OCI-LY7 (cell line): ENCODE data around the gene SMG6. TPM values are rescaled to one million over a fixed set of nuclear protein-coding genes. Genes with fewer than 3 reads are reported as not detected.

Source experiments
- BruUV-seq: library from RNA; stranded (reverse); fragments of 400-500 nt; replicated peaks from 2 replicates; lab custom pipeline; 2021; lab: Mats Ljungman, UMichigan
- CTCF ChIA-PET: fragments of 300-600 bp; sonication (Branson Sonifier 250); formaldehyde crosslinking; loops from one replicate; lab custom pipeline; 2022; ENCODE audit warnings: antibody characterized with exemption; ENCODE audit not compliant: unreplicated experiment; lab: Charles Lee
- POLR2A ChIA-PET: fragments of 300-600 bp; sonication (Branson Sonifier 250); formaldehyde crosslinking; loops from one replicate; lab custom pipeline; 2022; ENCODE audit warnings: antibody characterized with exemption; lab: Charles Lee
- DNase-seq: peaks from one replicate; pipeline ENCODE4 v3.0.0-alpha.2; 2015; ENCODE audit warnings: low spot score
- H2AFZ ChIP-seq: fragments of 200-600 bp; sonication (generic), shearing (Covaris generic); 2 replicates; pipeline ENCODE4 v1.6.1; 2014; ENCODE audit warnings: mild to moderate bottlenecking, antibody characterized with exemption, low read length, moderate library complexity
- H3K27ac ChIP-seq: fragments of 200-600 bp; sonication (generic); 2 replicates; pipeline ENCODE4 v1.5.1; 2014; ENCODE audit warnings: mixed run types, low read depth, mild to moderate bottlenecking, moderate library complexity, low read length, inconsistent platforms; ENCODE audit not compliant: poor library complexity, severe bottlenecking
- H3K36me3 ChIP-seq: fragments of 200-600 bp; sonication (generic); 2 replicates; pipeline ENCODE4 v1.6.1; 2014; ENCODE audit warnings: mild to moderate bottlenecking, antibody characterized with exemption, low read length, moderate library complexity, mixed read lengths; ENCODE audit not compliant: insufficient read depth
- H3K4me1 ChIP-seq: fragments of 200-600 bp; sonication (generic); 2 replicates; pipeline ENCODE4 v1.5.1; 2014; ENCODE audit warnings: mild to moderate bottlenecking, low read length; ENCODE audit not compliant: insufficient read depth, poor library complexity, severe bottlenecking
- H3K4me2 ChIP-seq: fragments of 200-600 bp; sonication (generic); 2 replicates; pipeline ENCODE4 v1.6.1; 2014; ENCODE audit warnings: mild to moderate bottlenecking, low read length
- H3K4me3 ChIP-seq: fragments of 200-600 bp; sonication (generic); 2 replicates; pipeline ENCODE4 v1.5.1; 2014; ENCODE audit warnings: mild to moderate bottlenecking, low read depth, low read length; ENCODE audit not compliant: poor library complexity, severe bottlenecking
- H3K79me2 ChIP-seq: fragments of 200-600 bp; sonication (generic); 2 replicates; pipeline ENCODE4 v1.6.1; 2016; ENCODE audit warnings: low read depth, mild to moderate bottlenecking, low read length, moderate library complexity, mixed read lengths; ENCODE audit not compliant: insufficient read depth
- H3K9me2 ChIP-seq: fragments of 200-600 bp; sonication (generic); 2 replicates; pipeline ENCODE4 v1.6.1; 2016; ENCODE audit warnings: mild to moderate bottlenecking, low read length, mixed read lengths; ENCODE audit not compliant: insufficient read depth
- H3K9me3 ChIP-seq: fragments of 200-600 bp; sonication (generic); 2 replicates; pipeline ENCODE4 v1.6.1; 2014; ENCODE audit warnings: mild to moderate bottlenecking, mixed run types, low read length, mixed read lengths
- H4K20me1 ChIP-seq: fragments of 200-600 bp; sonication (generic); 2 replicates; pipeline ENCODE4 v1.6.1; 2014; ENCODE audit warnings: mild to moderate bottlenecking, antibody characterized with exemption, low read length, moderate library complexity, mixed read lengths; ENCODE audit not compliant: insufficient read depth
- EZH2phosphoT487 ChIP-seq: fragments of 200-600 bp; sonication (generic); IDR thresholded peaks from 2 replicates; pipeline ENCODE4 v1.6.1; 2018; ENCODE audit warnings: low read depth, borderline replicate concordance, mild to moderate bottlenecking, mixed run types, antibody characterized with exemption, low read length, moderate library complexity, mixed read lengths
- intact Hi-C: fragments of 100-400 bp; cut with micrococcal nuclease; formaldehyde crosslinking; loops from one replicate; pipeline ENCODE4 v1.10.0; 2022; ENCODE audit not compliant: unreplicated experiment
- total RNA-seq, 2 experiments: library from RNA; depleted of rRNA in 1 of 2; stranded (reverse); fragments of >200 nt in 1 of 2; shearing (Covaris generic) in 1 of 2; gene quantifications; 2 replicates each; pipeline ENCODE4 v1.2.3, GENCODE V29; 2014 to 2022
- TF ChIP-seq, protein P1 (sequence below): fragments of 200-600 bp; sonication (generic); conservative IDR thresholded peaks from 2 replicates; pipeline ENCODE4 v1.5.1; 2014; ENCODE audit warnings: mild to moderate bottlenecking, antibody characterized with exemption, low read length, moderate library complexity, mixed read lengths

Gene SMG6
- total RNA-seq, 2 experiments from 2014 or later = 12.5 to 17.8 TPM

DNA sequence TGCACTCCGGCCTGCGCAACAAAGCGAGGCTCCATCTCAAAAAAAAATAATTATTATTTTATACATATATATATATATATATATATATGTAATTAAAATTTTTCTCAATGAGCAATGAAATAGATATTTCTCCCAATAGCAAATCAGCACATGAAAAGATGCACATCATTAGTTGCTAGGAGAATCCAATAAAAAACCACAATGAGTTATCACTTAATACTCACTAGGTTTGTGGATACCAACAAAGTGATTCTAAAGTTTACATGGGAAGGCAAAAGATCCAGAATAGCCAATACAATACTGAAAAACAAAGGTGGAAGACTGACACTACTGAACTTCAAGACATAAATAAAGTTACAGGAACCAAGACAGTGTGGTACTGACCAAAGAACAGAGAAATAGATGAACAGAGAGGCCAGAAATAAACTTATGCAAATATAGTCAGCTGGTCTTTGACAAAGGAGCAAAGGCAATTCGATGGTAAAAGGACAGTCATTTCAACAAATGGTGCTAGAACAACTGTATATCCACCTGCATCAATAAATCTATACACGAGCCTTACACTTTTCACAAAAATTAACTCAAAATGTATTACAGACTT lies 13.6 kb downstream of the SMG6 start:
- Histone ChIP-seq H3K9me3 (no peaks in the 10 kb centered on the region), H3K36me3 (peaks cover 72% of the 10 kb centered on the region), H2AFZ (no peak overlapping the region), H3K4me1 (peaks cover 13% of the 10 kb centered on the region), H3K4me2 (peak overlapping the region; percentile 65), H4K20me1 (no peaks in the 10 kb centered on the region), H3K27ac (peak overlapping the region; percentile 49), H3K79me2 (no peaks in the 10 kb centered on the region), H3K9me2 (no peaks in the 10 kb centered on the region), H3K4me3 (peak overlapping the region; percentile 30)
- no TSS peak for BruUV-seq
- ChIA-PET CTCF (no interaction called here), POLR2A (interaction anchor here (1.2 kb wide), 1 partner anchor 9 kb away, joined by 5 read pairs; no protein-coding TSS in a partner anchor)
- peak; percentile 29 for DNase-seq
- intact Hi-C loops = no loop called here
- TF ChIP-seq, protein P1, sequence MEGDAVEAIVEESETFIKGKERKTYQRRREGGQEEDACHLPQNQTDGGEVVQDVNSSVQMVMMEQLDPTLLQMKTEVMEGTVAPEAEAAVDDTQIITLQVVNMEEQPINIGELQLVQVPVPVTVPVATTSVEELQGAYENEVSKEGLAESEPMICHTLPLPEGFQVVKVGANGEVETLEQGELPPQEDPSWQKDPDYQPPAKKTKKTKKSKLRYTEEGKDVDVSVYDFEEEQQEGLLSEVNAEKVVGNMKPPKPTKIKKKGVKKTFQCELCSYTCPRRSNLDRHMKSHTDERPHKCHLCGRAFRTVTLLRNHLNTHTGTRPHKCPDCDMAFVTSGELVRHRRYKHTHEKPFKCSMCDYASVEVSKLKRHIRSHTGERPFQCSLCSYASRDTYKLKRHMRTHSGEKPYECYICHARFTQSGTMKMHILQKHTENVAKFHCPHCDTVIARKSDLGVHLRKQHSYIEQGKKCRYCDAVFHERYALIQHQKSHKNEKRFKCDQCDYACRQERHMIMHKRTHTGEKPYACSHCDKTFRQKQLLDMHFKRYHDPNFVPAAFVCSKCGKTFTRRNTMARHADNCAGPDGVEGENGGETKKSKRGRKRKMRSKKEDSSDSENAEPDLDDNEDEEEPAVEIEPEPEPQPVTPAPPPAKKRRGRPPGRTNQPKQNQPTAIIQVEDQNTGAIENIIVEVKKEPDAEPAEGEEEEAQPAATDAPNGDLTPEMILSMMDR = no peak
- TF ChIP-seq EZH2phosphoT487 = no peak

DNA sequence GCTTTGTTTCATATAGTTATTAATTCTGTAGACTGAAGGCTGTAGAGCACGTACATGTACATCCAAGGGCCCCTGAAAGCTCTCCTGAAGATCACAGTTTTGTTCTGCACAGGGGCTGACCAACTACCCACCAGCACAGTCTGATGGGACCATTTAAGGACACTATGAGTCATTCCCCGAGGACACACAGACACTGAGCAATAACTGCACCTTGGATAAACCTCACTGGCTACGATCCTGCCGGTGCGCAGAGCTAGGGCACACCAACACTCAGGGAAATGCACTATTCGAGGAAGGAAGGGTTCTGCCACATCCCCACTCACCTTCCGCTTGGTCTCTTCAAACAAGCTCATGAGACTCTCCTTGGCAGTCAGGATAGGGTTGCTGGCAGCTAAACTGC lies 20.3 kb downstream of the SMG6 start:
- CTCF ChIA-PET = no interaction called here

More for the DNA sequence above, 20.3 kb downstream of the SMG6 start:
- H3K4me2 ChIP-seq = no peak overlapping the region
- no peak overlapping the region for H2AFZ ChIP-seq
- no peak overlapping the region for H3K4me3 ChIP-seq
- no TSS peak for BruUV-seq
- H3K36me3 ChIP-seq = peaks cover 71% of the 10 kb centered on the region
- no peak for DNase-seq
- no peaks in the 10 kb centered on the region for H3K4me1 ChIP-seq
- H4K20me1 ChIP-seq = no peaks in the 10 kb centered on the region
- TF ChIP-seq, protein P1 = no peak
- no peak for TF ChIP-seq EZH2phosphoT487
- POLR2A ChIA-PET = no interaction called here
- H3K9me2 ChIP-seq = no peaks in the 10 kb centered on the region
- no peaks in the 10 kb centered on the region for H3K79me2 ChIP-seq
- no peaks in the 10 kb centered on the region for H3K9me3 ChIP-seq
- intact Hi-C loops = no loop called here
- H3K27ac ChIP-seq = no peak overlapping the region
